ENCODE measurements around the gene CXCL13.

DNA sequence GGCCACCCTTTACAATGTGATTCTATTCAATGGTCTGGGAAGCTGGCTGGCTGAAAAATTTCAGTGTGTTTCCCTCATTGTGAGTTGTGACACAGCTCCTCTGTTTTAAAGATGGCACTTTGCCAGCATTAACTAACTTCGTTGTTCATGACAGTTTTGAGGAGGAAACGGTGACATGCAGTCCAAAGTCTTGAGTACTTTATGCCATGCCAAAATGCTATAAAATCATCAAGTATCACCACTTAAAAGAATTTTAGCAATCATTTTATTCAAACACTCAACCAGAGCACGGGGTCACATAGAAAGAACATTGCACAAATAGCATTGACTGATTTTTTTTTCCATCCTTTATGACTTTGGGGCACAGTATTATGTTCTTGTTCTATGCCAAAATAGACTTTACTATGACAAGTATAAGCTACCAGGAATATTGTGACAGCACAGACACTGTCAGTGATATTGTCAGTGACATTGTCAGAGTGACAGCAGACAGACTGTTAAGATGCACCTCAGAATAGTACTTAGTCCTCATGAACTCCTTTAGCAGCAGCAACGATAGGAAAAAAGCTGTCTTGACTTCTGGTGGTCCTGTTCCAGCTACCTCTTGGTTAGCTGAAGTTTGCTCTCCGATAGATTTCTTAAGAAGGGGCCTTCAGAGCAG, 46.7 kb downstream of the CXCL13 start:
- TF ChIP-seq EZH2phosphoT487 (IDR thresholded peaks at IDR 0.05; ENCODE audit: low read length), result no peak
- TF ChIP-seq, protein P1, sequence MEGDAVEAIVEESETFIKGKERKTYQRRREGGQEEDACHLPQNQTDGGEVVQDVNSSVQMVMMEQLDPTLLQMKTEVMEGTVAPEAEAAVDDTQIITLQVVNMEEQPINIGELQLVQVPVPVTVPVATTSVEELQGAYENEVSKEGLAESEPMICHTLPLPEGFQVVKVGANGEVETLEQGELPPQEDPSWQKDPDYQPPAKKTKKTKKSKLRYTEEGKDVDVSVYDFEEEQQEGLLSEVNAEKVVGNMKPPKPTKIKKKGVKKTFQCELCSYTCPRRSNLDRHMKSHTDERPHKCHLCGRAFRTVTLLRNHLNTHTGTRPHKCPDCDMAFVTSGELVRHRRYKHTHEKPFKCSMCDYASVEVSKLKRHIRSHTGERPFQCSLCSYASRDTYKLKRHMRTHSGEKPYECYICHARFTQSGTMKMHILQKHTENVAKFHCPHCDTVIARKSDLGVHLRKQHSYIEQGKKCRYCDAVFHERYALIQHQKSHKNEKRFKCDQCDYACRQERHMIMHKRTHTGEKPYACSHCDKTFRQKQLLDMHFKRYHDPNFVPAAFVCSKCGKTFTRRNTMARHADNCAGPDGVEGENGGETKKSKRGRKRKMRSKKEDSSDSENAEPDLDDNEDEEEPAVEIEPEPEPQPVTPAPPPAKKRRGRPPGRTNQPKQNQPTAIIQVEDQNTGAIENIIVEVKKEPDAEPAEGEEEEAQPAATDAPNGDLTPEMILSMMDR (IDR thresholded peaks at IDR 0.05; ENCODE audit: low read length), result no peak
- no peak for TF ChIP-seq EZH2 (optimal IDR thresholded peaks at IDR 0.05; ENCODE audit: low read depth, low read length)
